Mucosa of descending colon (tissue), 3 donors: ENCODE results near the gene WDHD1. TPM values are rescaled to one million over a fixed set of nuclear protein-coding genes. Genes with fewer than 3 reads are reported as not detected.
A peak's percentile ranks its signal among the peaks of the same experiment; 100 is the strongest.

ENCODE experiments used
- ATAC-seq: fragments of 200-7000 bp; cut with Tn5 transposase; one replicate; pipeline ENCODE4 v1.9.1; 2020; ENCODE audit warnings: mild to moderate bottlenecking, moderate library complexity
- DNase-seq, 3 donors: peaks; one replicate each; pipeline ENCODE4 v3.0.0-alpha.2; 2020
- H3K36me3 ChIP-seq: fragments of 200-600 bp; one replicate; pipeline ENCODE4 v1.8.0; 2021; ENCODE audit warnings: low read depth, mild to moderate bottlenecking
- H3K4me1 ChIP-seq: fragments of 200-600 bp; one replicate; pipeline ENCODE4 v1.8.0; 2021; ENCODE audit warnings: low read depth, mild to moderate bottlenecking
- H3K4me3 ChIP-seq: fragments of 200-600 bp; one replicate; pipeline ENCODE4 v1.8.0; 2021; ENCODE audit warnings: mild to moderate bottlenecking
- H3K9me3 ChIP-seq: fragments of 200-600 bp; one replicate; pipeline ENCODE4 v1.8.0; 2021; ENCODE audit warnings: mild to moderate bottlenecking
- intact Hi-C, 2 donors: fragments of 100-400 bp; cut with DNase I in 1 of 2; cut with micrococcal nuclease in 1 of 2; formaldehyde crosslinking; loops; one replicate each; pipeline versions ENCODE4 v1.11.0 to v1.11.1; 2022; cut with DNase I, micrococcal nuclease
- total RNA-seq, 3 donors: library from RNA; stranded (reverse); fragmentation: NEBNext Ultra II Directional in 2 of 3; extraction: Animal tissue kit (Norgen Biotek cat#: 25700) in 2 of 3; gene quantifications; one replicate each; pipeline versions ENCODE4 v1.2.1 to v1.2.4, GENCODE V29; 2021 to 2023
- TF ChIP-seq, protein P1 (sequence below): fragments of 200-600 bp; IDR thresholded peaks from one replicate; pipeline ENCODE4 v1.8.0; 2022; ENCODE audit warnings: antibody characterized with exemption, mild to moderate bottlenecking
- donor health status: DM: no; HTN: no; CAD: no; lungs with moderate emphysema.
- donor health status: DM: no; HTN: no; CAD: no.
- donor health status: DM: no; HTN: yes; CAD: no.

WDHD1 gene
- total RNA-seq, 3 donors from 2014 or later: 2.6 to 6.5 (median 3.4) TPM

DNA sequence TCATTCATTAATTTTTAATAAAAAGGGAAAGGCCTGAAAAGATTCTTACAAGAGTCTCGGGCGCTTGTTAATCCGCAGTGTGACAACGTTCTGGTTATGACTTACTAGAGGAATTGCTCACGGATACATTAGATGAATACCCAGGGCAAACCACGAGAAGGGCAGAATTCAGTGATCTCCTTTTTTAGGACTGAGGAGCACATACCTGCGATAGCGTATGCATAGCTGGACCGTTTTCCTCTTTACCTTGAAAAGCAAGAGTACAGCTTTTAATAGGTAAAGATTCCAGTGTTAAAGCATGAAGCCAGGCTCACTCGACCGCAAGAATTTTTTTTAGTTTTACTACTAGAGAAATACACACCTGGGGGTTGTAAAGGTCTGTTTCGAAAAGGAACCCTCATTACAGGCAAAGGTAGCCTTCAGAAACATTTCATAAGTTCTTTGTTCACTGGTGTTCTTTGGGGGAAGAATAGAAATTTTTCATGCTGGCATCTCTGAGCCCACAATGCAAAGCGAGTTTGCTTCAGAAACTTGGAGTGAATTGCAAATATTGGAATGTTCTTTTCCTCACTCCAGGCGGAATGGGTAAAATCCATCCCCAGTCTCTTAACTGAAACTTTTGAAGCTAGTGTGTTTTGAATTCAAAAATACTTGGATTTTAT is 25.5 kb upstream of the WDHD1 start:
- no peak for ATAC-seq
- no peaks in the 10 kb centered on the region for H3K36me3 ChIP-seq
- no peak for DNase-seq
- H3K4me1 ChIP-seq: peaks cover 41% of the 10 kb centered on the region
- intact Hi-C loops: no loop called here
- no peaks in the 10 kb centered on the region for H3K9me3 ChIP-seq
- peak overlapping the region; percentile 100 for H3K4me3 ChIP-seq
- TF ChIP-seq, protein P1, sequence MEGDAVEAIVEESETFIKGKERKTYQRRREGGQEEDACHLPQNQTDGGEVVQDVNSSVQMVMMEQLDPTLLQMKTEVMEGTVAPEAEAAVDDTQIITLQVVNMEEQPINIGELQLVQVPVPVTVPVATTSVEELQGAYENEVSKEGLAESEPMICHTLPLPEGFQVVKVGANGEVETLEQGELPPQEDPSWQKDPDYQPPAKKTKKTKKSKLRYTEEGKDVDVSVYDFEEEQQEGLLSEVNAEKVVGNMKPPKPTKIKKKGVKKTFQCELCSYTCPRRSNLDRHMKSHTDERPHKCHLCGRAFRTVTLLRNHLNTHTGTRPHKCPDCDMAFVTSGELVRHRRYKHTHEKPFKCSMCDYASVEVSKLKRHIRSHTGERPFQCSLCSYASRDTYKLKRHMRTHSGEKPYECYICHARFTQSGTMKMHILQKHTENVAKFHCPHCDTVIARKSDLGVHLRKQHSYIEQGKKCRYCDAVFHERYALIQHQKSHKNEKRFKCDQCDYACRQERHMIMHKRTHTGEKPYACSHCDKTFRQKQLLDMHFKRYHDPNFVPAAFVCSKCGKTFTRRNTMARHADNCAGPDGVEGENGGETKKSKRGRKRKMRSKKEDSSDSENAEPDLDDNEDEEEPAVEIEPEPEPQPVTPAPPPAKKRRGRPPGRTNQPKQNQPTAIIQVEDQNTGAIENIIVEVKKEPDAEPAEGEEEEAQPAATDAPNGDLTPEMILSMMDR: no peak

DNA sequence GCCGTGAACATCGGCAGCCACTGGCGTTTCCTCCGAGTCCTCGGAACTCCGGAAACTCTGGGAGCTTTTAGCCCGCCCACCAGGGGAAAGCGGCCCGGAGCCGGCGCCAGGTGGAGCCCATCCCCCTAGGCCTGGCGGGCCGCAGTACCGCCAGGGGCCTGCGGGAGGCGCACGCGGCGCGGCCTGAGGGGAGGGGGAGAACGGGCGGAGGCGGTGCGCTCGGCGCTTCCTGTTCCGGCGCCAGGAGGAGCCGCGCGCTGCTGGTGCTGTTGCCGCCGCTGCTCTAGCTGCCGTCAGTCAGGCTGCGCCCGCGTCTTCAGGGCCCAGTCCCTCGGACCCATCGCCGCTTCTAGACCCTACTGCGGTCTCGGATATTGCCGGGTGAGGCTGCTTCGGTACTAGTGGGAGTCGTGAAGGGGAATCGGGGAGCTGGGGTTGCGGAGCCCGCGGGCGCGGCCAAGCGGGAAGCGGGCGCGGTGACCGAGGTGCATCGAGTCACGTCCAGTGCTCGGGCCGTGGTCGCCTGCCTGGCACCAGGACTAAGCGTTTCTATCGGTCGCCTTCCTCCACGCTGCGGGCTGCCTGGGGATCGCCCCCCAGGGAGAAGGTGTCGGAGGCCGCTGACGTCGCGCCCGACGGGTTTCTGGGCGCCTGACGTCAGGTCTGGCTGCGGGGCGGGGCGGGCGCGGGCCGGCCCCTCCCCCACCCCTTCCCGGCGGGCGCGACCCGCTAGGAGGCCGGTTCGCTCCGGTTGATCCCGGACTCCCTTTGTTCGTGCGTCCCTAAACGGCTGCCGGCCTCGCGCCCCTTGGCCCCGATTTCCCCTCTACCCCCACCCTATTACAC is 24.7 kb upstream of the WDHD1 start, which contains the start of gene MAPK1IP1L:
Gene MAPK1IP1L (plus strand): TSS at position 225 of the 846 bp plus-strand sequence. CDS start 10,037 bp downstream, outside the sequence.
- H3K4me3 ChIP-seq: peak within 1 kb of the TSS; percentile 100
- H3K36me3 ChIP-seq: no peaks in the 10 kb centered on the region
- peaks cover 41% of the 10 kb centered on the region for H3K4me1 ChIP-seq
- H3K9me3 ChIP-seq: no peaks in the 10 kb centered on the region
- intact Hi-C loops: no loop called here
- peak; percentile 89 to 98 (median 93) for DNase-seq
- TF ChIP-seq, protein P1: peak; percentile 100
- ATAC-seq: peak; percentile 99

DNA sequence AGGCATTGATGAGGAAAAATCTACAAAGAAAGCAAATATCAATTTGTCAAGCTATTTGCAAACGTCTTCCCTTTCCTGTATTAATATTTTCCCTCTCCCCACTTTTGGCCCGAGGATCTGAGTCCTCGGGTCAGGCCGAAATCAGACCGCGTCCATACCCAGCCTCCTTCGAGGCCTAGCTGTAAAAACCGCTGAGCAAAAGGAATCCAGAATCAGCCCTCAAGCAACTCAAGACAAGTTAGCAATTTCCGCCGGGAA is 24.2 kb upstream of the WDHD1 start:
- H3K4me3 ChIP-seq: peak overlapping the region; percentile 100
- peak in 1 of 3 donors; percentile 35 for DNase-seq
- intact Hi-C loops: no loop called here
- TF ChIP-seq, protein P1: no peak
- H3K9me3 ChIP-seq: no peaks in the 10 kb centered on the region
- no peaks in the 10 kb centered on the region for H3K36me3 ChIP-seq
- H3K4me1 ChIP-seq: peaks cover 41% of the 10 kb centered on the region
- no peak for ATAC-seq

DNA sequence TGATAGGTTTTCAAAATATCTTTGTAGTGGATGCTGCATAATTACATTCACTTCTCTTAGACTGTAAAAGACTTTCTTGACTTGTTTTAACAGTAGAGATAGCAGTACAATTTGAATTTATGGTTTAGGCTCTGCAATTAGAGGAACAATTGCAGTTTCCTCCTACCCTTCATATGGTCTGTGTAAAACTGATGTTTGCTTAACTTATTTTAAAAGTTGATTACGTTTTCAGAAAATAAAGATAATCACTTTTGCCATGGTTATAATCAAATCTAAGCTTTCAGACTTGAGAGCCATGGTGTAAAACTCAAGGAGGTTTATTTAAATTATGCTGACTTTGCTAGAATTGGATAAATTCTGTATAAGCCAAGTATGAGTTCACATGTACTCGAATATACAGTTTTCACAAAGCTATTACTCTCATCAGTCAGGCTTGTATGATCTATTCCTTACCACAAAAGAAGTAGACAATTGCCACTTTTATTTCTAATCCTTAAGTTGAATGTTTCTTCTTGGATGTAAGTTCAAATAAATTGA is 22.1 kb upstream of the WDHD1 start:
- no peaks in the 10 kb centered on the region for H3K9me3 ChIP-seq
- no peak overlapping the region for H3K4me3 ChIP-seq
- no peaks in the 10 kb centered on the region for H3K36me3 ChIP-seq
- intact Hi-C loops: no loop called here
- H3K4me1 ChIP-seq: peaks cover 28% of the 10 kb centered on the region
- TF ChIP-seq, protein P1: no peak
- no peak for DNase-seq
- no peak for ATAC-seq

DNA sequence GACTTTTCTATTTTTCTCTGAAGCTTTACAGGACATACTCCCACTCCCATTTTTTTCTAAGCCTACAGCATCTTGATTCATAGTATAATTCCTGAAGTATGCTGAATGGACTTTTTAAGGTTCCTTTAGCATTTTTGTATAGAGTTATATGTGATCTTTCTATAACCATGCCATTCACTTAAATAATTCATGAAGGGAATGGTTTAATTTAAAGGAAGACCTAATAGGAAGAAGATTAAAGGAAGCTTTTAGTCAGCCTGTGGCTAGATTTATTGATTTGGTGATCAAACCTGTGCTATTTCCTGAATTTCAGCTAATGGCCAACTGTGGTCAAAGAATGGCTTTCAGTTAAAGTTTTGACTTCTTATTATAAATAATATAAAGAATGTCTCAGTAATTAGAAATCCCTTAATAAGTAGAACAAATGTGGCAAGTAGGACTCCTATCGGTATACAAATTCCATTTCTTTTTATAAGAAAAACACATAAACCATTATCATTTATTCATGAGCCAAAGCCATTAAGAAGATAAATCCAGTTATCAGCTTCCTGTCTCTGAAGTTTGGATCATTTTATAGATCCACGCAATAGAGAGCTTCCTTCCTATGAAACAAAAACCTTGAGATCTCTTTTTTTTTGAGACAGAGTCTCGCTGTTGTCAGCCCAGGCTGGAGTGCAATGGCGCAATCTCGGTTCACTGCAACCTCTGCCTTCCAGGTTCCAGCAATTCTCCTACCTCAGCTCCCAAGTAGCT is 20.6 kb upstream of the WDHD1 start:
- no peak for ATAC-seq
- intact Hi-C loops: no loop called here

More for the DNA sequence above, 20.6 kb upstream of the WDHD1 start:
- Histone ChIP-seq H3K36me3 (no peaks in the 10 kb centered on the region), H3K4me1 (peaks cover 13% of the 10 kb centered on the region), H3K9me3 (no peaks in the 10 kb centered on the region), H3K4me3 (no peak overlapping the region)
- no peak for DNase-seq
- TF ChIP-seq, protein P1: no peak
